ENCODE measurements around the gene CDK14.

GRCh38 chr7:91162436-91162835 is 566.3 kb downstream of the CDK14 start:
- TF ChIP-seq CTCF (conservative IDR thresholded peaks at IDR 0.05 in 1 of 2, IDR thresholded peaks at IDR 0.05 in 1 of 2; ENCODE audit: low read depth in 1 of 2, low read length in 2 of 2) (no peak), EZH2 (IDR thresholded peaks at IDR 0.05; ENCODE audit: low read length, missing control alignments) (no peak)

Measured in fibroblast of lung (primary cell).